ENCODE measurements around the gene SLN. TPM values are rescaled to one million over a fixed set of nuclear protein-coding genes. Genes with fewer than 3 reads are reported as not detected.
A peak's percentile ranks its signal among the peaks of the same experiment; 100 is the strongest.

Gene SLN
- total and polyA plus RNA-seq, 9 of the 15 experiments (the other 6 are each of a cell fraction or from before 2014, with no cell fraction given), result not detected

GRCh38 chr11:107706531-107706930 is 5.3 kb downstream of the SLN start (continued):
- TF ChIP-seq NR2C1 (IDR thresholded peaks at IDR 0.05) (no peak), NR2C1 (tag; IDR thresholded peaks at IDR 0.05) (no peak), SMAD3 (CRISPR knock-in tag; conservative IDR thresholded peaks at IDR 0.05) (no peak)

GRCh38 chr11:107705027-107705426 is 6.8 kb downstream of the SLN start:
- H3K27me3 ChIP-seq (ENCODE audit: control insufficient read depth in 2 of 2, insufficient read depth in 2 of 2, low read length in 2 of 2), result peaks cover 4 to 6% of the 10 kb centered on the region in 2 experiments; a peak in 4 of 5 replicates
- ATAC-seq (no peak), FAIRE-seq (no peak), DNase-seq (ENCODE audit: extremely low read depth in 1 of 4, low spot score in 3 of 4) (no peak)
- H2AFZ ChIP-seq (ENCODE audit: low read depth, low read length), result no peak overlapping the region
- POLR2A ChIA-PET, result no interaction called here
- H3K9ac ChIP-seq (ENCODE audit: insufficient read depth in 1 of 2, low read depth in 2 of 2, low read length in 2 of 2), result no peak overlapping the region
- no peaks in the 10 kb centered on the region for H3K9me3 ChIP-seq (replicated peaks; ENCODE audit: control insufficient read depth, insufficient read depth, low read depth, low read length)
- no peaks in the 10 kb centered on the region for H3K79me2 ChIP-seq (ENCODE audit: control insufficient read depth, insufficient read depth, low read length)
- H3K9me1 ChIP-seq (ENCODE audit: control insufficient read depth, insufficient read depth, low read length), result no peaks in the 10 kb centered on the region
- no peaks in the 10 kb centered on the region for H3K4me1 ChIP-seq (replicated peaks in 1 of 2; ENCODE audit: control insufficient read depth in 2 of 2, insufficient read depth in 2 of 2, low read length in 2 of 2)
- H4K20me1 ChIP-seq (replicated peaks; ENCODE audit: control insufficient read depth, insufficient read depth, low read length), result no peaks in the 10 kb centered on the region
- TF ChIP-seq ZNF324 (CRISPR knock-in tag; IDR thresholded peaks at IDR 0.05) (no peak), MIER1 (IDR thresholded peaks at IDR 0.05; ENCODE audit: low read depth) (no peak), FOSL1 (tag; conservative IDR thresholded peaks at IDR 0.05) (peak; percentile 49; the same call in 1 of the 2 replicates)
- intact Hi-C loops (cut with micrococcal nuclease) (no loop called here), in situ Hi-C loops (cut with MboI) (no loop called here)
- BruUV-seq (replicated peaks), result no TSS peak
- no peak overlapping the region for H3K4me3 ChIP-seq
- no peak overlapping the region for H3K27ac ChIP-seq (ENCODE audit: extremely low read depth, low read depth, low read length)
- no peaks in the 10 kb centered on the region for H3K36me3 ChIP-seq (ENCODE audit: control insufficient read depth, insufficient read depth, low read length)
- WGBS (ENCODE audit: insufficient coverage, low coverage, missing lambda C conversion rate), result 0% methylated on average over 2 of the region's 2 CpGs
- CTCF ChIA-PET (ENCODE audit: low intra/inter-chr PET ratio), result no interaction called here
- no peak overlapping the region for H3K4me2 ChIP-seq (ENCODE audit: insufficient read depth, low read length)

GRCh38 chr11:107704451-107704850 is 7.4 kb downstream of the SLN start:
- no peaks in the 10 kb centered on the region for H3K36me3 ChIP-seq (ENCODE audit: control insufficient read depth, insufficient read depth, low read length)
- no peak overlapping the region for H3K4me2 ChIP-seq (ENCODE audit: insufficient read depth, low read length)
- H3K27me3 ChIP-seq (ENCODE audit: control insufficient read depth in 2 of 2, insufficient read depth in 2 of 2, low read length in 2 of 2), result peaks cover 4 to 10% of the 10 kb centered on the region in 2 experiments
- H3K9me3 ChIP-seq (replicated peaks; ENCODE audit: control insufficient read depth, insufficient read depth, low read depth, low read length), result no peaks in the 10 kb centered on the region
- CTCF ChIA-PET (ENCODE audit: low intra/inter-chr PET ratio), result no interaction called here
- H3K4me1 ChIP-seq (replicated peaks in 1 of 2; ENCODE audit: control insufficient read depth in 2 of 2, insufficient read depth in 2 of 2, low read length in 2 of 2), result no peaks in the 10 kb centered on the region; a peak in 1 of 5 replicates
- no TSS peak for BruUV-seq (replicated peaks)
- ATAC-seq, result no peak
- no peaks in the 10 kb centered on the region for H3K9me1 ChIP-seq (ENCODE audit: control insufficient read depth, insufficient read depth, low read length)
- no peak overlapping the region for H3K4me3 ChIP-seq
- FAIRE-seq, result no peak
- DNase-seq (ENCODE audit: extremely low read depth in 1 of 4, low spot score in 3 of 4), result no peak
- POLR2A ChIA-PET, result no interaction called here
- in situ Hi-C loops (cut with MboI) (no loop called here), intact Hi-C loops (cut with micrococcal nuclease) (no loop called here)
- H3K79me2 ChIP-seq (ENCODE audit: control insufficient read depth, insufficient read depth, low read length), result no peaks in the 10 kb centered on the region
- no peak overlapping the region for H3K27ac ChIP-seq (ENCODE audit: extremely low read depth, low read depth, low read length)
- no peak overlapping the region for H2AFZ ChIP-seq (ENCODE audit: low read depth, low read length)
- 0% methylated on average over 3 of the region's 3 CpGs for WGBS (ENCODE audit: insufficient coverage, low coverage, missing lambda C conversion rate)
- no peak overlapping the region for H3K9ac ChIP-seq (ENCODE audit: insufficient read depth in 1 of 2, low read depth in 2 of 2, low read length in 2 of 2)
- H4K20me1 ChIP-seq (replicated peaks; ENCODE audit: control insufficient read depth, insufficient read depth, low read length), result peaks cover 3% of the 10 kb centered on the region; the same call in 1 of the 2 replicates
- no peak for TF ChIP-seq KLF1 (tag; IDR thresholded peaks at IDR 0.05)
- TF ChIP-seq, protein P1, sequence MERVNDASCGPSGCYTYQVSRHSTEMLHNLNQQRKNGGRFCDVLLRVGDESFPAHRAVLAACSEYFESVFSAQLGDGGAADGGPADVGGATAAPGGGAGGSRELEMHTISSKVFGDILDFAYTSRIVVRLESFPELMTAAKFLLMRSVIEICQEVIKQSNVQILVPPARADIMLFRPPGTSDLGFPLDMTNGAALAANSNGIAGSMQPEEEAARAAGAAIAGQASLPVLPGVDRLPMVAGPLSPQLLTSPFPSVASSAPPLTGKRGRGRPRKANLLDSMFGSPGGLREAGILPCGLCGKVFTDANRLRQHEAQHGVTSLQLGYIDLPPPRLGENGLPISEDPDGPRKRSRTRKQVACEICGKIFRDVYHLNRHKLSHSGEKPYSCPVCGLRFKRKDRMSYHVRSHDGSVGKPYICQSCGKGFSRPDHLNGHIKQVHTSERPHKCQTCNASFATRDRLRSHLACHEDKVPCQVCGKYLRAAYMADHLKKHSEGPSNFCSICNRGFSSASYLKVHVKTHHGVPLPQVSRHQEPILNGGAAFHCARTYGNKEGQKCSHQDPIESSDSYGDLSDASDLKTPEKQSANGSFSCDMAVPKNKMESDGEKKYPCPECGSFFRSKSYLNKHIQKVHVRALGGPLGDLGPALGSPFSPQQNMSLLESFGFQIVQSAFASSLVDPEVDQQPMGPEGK (CRISPR knock-in tag; IDR thresholded peaks at IDR 0.05; ENCODE audit: borderline replicate concordance), result no peak
- TF ChIP-seq, protein P2, sequence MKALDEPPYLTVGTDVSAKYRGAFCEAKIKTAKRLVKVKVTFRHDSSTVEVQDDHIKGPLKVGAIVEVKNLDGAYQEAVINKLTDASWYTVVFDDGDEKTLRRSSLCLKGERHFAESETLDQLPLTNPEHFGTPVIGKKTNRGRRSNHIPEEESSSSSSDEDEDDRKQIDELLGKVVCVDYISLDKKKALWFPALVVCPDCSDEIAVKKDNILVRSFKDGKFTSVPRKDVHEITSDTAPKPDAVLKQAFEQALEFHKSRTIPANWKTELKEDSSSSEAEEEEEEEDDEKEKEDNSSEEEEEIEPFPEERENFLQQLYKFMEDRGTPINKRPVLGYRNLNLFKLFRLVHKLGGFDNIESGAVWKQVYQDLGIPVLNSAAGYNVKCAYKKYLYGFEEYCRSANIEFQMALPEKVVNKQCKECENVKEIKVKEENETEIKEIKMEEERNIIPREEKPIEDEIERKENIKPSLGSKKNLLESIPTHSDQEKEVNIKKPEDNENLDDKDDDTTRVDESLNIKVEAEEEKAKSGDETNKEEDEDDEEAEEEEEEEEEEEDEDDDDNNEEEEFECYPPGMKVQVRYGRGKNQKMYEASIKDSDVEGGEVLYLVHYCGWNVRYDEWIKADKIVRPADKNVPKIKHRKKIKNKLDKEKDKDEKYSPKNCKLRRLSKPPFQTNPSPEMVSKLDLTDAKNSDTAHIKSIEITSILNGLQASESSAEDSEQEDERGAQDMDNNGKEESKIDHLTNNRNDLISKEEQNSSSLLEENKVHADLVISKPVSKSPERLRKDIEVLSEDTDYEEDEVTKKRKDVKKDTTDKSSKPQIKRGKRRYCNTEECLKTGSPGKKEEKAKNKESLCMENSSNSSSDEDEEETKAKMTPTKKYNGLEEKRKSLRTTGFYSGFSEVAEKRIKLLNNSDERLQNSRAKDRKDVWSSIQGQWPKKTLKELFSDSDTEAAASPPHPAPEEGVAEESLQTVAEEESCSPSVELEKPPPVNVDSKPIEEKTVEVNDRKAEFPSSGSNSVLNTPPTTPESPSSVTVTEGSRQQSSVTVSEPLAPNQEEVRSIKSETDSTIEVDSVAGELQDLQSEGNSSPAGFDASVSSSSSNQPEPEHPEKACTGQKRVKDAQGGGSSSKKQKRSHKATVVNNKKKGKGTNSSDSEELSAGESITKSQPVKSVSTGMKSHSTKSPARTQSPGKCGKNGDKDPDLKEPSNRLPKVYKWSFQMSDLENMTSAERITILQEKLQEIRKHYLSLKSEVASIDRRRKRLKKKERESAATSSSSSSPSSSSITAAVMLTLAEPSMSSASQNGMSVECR (CRISPR knock-in tag; IDR thresholded peaks at IDR 0.05), result no peak
